SU-DHL-6 (cell line): ENCODE measurements around the gene RHOB.

Source experiments
- CTCF ChIP-seq: fragments of 200-600 bp; sonication (generic); IDR thresholded peaks from one replicate; pipeline ENCODE4 v1.5.1; 2017; ENCODE audit warnings: antibody characterized with exemption, mild to moderate bottlenecking, low read length, moderate library complexity; ENCODE audit not compliant: insufficient read depth, poor library complexity, severe bottlenecking
- EZH2phosphoT487 ChIP-seq: fragments of 200-600 bp; sonication (generic), shearing (Covaris generic); conservative IDR thresholded peaks from 2 replicates; pipeline ENCODE4 v1.6.1; 2018; ENCODE audit warnings: mild to moderate bottlenecking, antibody characterized with exemption, low read length, moderate library complexity, mixed read lengths

- TF ChIP-seq CTCF (no peak), EZH2phosphoT487 (no peak)
Observed at GRCh38 chr2:20429528-20429927, 17.3 kb upstream of the RHOB start.
